ENCODE measurements around the gene MRPS35.

GRCh38 chr12:27685274-27685673 lies 25.4 kb upstream of the MRPS35 start:
- TF ChIP-seq CTCF (conservative IDR thresholded peaks at IDR 0.05) (no peak), EZH2 (IDR thresholded peaks at IDR 0.05; ENCODE audit: low read depth) (no peak)
